Astrocyte of the hippocampus (primary cell): ENCODE results near the gene UFD1.
A peak's percentile ranks its signal among the peaks of the same experiment; 100 is the strongest.

Experiments
- DNase-seq: peaks from one replicate; pipeline ENCODE4 v3.0.0; 2011; ENCODE audit warnings: low read depth, low spot score

Gene UFD1

GRCh38 chr22:19429950-19430889, 48.8 kb downstream of the UFD1 start:
- DNase-seq: peak; percentile 67

DNA sequence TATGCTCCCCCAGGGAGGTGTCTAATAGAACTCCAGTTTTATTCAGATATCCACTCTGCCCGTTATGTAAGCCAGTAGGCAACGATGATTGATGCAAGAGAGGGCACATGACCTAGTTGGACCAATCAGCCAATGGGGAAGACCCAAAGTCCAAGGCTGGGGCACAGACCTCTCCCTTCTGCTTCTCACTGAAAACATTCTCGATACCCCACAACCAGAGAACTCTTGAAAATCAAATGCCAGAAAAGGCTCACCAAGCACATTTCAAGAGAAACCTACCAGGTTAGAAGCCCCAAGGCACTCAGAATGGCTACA, 54.9 kb downstream of the UFD1 start:
- no peak for DNase-seq

- no peak for DNase-seq
Observed at GRCh38 chr22:19422440-19423301, 56.3 kb downstream of the UFD1 start.

DNA sequence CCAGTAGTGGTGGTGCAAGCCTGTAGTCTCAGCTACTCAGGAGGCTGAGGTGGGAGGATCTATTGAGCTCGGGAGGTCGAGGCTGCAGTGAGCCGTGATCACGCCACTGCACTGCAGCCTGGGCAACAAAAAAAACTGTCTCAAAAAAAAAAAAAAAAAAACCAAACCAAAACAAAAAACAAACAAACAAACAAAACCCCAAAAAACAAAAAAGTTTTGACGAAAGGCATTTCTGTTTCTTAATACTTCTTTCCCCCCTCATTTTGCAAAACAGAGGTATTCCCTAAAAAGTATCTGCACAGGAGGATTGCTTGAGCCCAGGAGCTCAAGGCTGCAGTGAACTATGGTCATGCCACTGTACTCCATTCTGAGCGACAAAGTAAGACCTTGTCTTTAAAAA, 58.7 kb downstream of the UFD1 start:
- no peak for DNase-seq

- DNase-seq: no peak
Observed at GRCh38 chr22:19419464-19420178, 59.4 kb downstream of the UFD1 start.

DNA sequence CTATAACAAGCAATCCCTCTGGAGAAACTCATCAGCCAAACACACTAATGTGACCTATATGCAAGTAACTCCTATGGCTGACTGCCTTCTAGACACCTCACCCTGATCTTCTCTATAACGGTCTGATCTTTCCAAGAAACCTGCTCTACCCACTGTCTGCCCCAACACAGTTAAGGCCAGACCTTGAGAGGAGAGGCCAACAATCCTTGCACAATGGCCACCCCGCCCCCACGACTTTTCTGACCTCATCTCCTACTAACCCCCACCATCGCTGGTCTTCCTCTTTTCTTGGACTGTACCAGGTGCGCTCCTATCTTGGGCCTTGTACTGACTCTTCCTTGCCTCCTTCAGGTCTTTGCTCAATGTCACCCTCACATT, 59.9 kb downstream of the UFD1 start:
- DNase-seq: no peak

DNA sequence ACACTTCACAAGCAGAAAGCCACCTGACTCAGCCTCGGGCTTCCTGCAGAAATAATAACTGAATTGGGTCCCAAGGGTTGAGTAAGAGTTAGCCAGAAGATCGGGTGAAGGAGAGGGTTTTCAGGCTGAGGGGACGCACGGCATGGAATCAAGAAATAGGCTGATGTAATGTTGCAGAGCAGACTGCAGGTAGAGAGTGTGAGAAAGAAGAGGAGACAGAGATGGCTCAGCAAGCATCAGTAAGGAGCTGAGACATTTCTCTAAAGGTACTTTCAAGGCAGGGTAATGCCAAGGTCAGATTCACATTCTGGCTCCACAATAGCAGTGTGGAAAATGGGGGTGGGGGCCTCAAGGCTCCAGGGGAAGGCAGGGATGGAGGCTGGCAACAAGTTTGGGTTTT, 66.1 kb downstream of the UFD1 start:
- DNase-seq: no peak

DNA sequence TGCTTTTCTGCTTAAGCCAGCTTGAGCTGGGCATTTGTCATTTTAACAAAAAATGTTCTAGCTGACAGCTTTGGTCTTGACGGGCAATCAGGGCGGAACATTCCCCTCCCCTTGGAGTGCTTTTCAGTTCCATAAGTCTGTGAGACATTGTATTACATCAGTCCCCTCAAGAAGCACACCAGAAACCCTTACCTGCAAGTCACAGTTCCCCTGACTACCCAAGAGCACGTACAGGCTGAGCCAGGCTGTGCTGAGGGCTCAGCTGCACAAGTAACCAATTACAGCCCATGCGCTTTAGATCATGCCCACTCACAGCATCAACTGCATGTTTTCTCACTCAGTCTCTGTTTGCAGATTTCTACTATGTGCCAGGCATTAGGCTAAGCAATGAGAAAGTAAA, 66.5 kb downstream of the UFD1 start:
- DNase-seq: no peak

GRCh38 chr22:19411690-19412045, 67.3 kb downstream of the UFD1 start:
- DNase-seq: no peak

DNA sequence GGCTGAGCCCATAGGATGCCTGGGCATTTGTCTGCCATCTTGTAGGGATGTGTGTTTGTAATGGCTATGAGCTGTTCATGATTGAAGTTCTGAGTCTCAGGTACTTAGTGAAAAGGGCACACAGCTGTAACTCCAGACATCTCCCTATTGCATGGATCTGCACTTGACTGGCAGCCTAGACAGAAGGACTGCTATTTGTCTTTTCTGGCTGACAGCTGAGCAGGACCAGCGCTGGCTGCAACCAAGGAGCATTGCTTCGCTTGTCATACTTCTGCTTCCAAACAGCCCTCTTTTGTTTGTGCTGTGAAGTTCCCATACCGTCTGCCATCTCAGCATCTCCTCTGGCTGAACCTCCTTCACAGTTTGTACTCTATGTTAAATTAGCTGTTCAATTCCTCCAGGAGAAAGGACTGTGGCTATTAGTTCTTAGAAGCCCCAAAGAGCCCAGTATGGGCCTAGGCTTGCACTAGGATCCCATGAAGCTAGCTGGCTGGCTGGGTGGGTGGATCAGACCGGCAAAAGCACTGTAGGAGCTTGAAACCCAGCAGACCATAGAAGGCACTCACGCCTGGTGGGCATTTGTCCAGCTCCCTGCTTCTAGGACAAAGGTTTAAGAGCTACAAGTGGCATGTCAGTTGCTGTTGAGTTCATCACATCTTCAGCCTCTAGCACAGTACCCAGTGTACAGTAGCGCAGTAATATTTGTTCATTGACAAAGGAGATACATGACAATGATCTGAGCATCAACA, 67.9 kb downstream of the UFD1 start:
- no peak for DNase-seq

- DNase-seq: no peak
Observed at GRCh38 chr22:19407649-19408606, 71.1 kb downstream of the UFD1 start.

DNA sequence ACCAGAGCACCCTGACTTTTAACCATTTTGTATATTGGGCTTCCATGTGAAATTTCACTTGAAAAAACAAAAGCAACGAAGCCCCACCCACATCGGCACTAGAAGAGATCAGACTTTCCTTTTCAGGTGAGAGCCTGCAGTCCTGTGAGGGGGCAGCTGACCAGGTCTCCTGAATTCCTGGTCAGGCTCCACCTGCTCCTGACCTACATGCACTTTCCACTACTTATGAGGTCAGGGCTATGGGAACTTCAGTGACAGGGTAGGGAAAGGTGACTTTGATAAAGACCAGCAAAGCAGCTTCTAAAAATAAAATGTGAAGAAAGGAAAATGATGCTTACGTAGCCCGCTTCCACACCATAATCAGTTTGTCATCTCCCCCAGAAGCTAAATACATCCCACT, 72.1 kb downstream of the UFD1 start:
- DNase-seq: no peak

- no peak for DNase-seq
Observed at GRCh38 chr22:19406281-19406811, 72.6 kb downstream of the UFD1 start.

- no peak for DNase-seq
Observed at GRCh38 chr22:19405652-19406051, 73.3 kb downstream of the UFD1 start.

DNA sequence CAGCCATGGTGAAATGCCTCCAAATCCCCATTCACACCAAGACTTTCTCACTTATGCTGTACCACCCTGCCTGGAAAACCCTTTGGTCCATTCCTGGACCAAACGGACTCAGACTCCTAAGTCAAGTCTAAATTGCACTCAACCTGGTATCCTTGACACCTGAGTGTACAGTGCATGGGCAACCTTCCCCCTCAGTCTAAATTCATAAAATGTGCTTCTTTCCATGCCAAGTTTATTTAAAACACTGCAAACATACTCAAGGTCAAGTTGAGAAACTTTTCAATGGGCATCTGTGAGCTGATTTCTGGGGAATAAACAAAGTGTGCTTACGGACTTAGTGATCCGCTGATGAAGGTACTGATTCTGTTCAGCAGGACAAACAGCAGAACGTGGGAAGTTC, 73.9 kb downstream of the UFD1 start:
- no peak for DNase-seq

GRCh38 chr22:19404676-19405075, 74.3 kb downstream of the UFD1 start:
- no peak for DNase-seq

DNA sequence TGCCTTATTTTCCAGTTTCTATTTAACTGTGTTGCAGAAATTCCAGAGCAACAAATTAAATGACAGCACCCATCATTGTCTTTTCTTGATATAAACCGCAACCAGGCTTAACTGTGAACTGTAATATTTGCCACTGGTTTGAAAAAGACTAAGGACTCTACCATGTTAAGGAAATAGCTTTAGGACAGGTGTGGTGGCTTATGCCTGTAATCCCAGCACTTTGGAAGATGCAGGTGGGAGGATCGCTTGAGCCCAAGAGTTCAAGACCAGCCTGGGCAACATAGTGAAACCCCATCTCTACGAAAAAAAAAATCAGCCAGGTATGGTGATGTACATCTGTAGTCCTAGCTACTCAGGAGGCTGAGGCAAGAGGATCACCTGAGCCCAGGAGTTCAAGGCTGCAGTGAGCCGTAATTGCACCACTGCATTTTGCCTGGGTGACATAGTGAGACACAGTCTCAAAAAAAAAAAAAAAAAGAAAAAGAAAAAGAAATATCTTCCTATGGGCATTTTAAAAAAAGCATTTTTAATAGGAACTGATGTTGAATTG, 76.3 kb downstream of the UFD1 start:
- no peak for DNase-seq

DNA sequence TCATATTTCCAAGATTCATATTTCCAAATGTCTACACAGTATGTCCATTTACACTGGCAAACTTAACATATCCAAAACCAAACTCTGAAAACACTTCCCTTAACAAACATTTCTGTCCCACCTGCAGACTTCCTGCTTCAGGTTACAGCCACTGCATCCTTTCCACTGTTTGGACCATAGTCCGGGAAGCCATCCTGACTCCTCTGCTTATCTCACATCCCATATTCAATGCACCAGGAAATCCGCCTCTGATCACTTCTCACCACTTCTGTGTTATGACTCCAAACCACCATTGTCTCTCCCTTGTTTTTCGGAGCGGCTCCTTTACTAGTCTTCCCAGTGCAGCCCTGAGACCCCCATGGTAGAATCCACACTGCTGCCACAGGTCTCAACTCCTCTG, 77.5 kb downstream of the UFD1 start:
- no peak for DNase-seq

DNA sequence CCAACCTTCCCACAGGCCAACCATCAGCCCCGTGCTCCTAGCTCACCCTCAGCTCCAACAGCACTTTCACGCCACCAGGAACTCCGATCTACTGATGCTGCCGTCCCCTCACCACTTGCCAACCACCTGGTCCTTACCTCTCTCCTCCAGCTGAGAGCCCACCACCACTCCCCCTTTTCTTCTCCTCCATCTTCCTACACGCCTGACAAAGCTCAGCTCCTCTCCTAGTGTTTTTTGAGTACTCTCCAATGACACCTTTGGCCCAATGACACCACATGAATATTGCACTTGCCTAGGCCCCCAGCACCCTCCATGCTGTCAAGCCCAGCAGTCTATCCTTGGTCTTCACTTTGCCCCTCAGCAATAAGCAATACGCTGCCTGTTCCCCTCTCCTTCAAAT, 78.1 kb downstream of the UFD1 start:
- no peak for DNase-seq
